KG1 (cell line): ENCODE measurements around the gene FAM118A.
"Not testable (repeated sequence)": the region's sequence is repeated elsewhere in the genome, so short reads cannot be mapped to it uniquely, and the experiment has no call there.

Experiments used
- DNase-seq: peaks from one replicate; lab custom pipeline; 2025; lab: John Stamatoyannopoulos, UW

Gene FAM118A

GRCh38 chr22:45309422-45310227 lies at the start of gene FAM118A:
TSS of gene FAM118A (plus strand) at chr22:45309934. CDS start at chr22:45322380, 12,446 bp downstream.
- peak; percentile 86 for DNase-seq

- DNase-seq, result not testable (repeated sequence)
These were observed 49.4 kb upstream of the FAM118A start for GRCh38 chr22:45260395-45260759.

- no peak for DNase-seq
These were observed 48.2 kb upstream of the FAM118A start for GRCh38 chr22:45261407-45262088.

- no peak for DNase-seq
These were observed 47.4 kb upstream of the FAM118A start for GRCh38 chr22:45262195-45262930.

- no peak for DNase-seq
These were observed 46.7 kb upstream of the FAM118A start for GRCh38 chr22:45262931-45263462.

- peak; percentile 46 for DNase-seq
These were observed 46.1 kb upstream of the FAM118A start for GRCh38 chr22:45263463-45264269.

GRCh38 chr22:45265535-45265934 lies 44.2 kb upstream of the FAM118A start:
- no peak for DNase-seq

GRCh38 chr22:45268167-45268957 lies 41.4 kb upstream of the FAM118A start:
- no peak for DNase-seq

GRCh38 chr22:45268958-45269844 lies 40.5 kb upstream of the FAM118A start:
- DNase-seq, result peak; percentile 76

- no peak for DNase-seq
These were observed 39.4 kb upstream of the FAM118A start for GRCh38 chr22:45270095-45271020.

- no peak for DNase-seq
These were observed 38.0 kb upstream of the FAM118A start for GRCh38 chr22:45271667-45272201.

GRCh38 chr22:45272498-45272897 lies 37.2 kb upstream of the FAM118A start:
- no peak for DNase-seq

GRCh38 chr22:45273452-45274075 lies 36.2 kb upstream of the FAM118A start:
- no peak for DNase-seq

- no peak for DNase-seq
These were observed 33.1 kb upstream of the FAM118A start for GRCh38 chr22:45276507-45277105.

GRCh38 chr22:45277720-45278119 lies 32.0 kb upstream of the FAM118A start:
- DNase-seq, result not testable (repeated sequence)

- DNase-seq, result no peak
These were observed 31.6 kb upstream of the FAM118A start for GRCh38 chr22:45278125-45278524.

- no peak for DNase-seq
These were observed 29.1 kb upstream of the FAM118A start for GRCh38 chr22:45280587-45280980.
